Measurements from ENCODE around the gene CHPF.

The CHPF gene

DNA sequence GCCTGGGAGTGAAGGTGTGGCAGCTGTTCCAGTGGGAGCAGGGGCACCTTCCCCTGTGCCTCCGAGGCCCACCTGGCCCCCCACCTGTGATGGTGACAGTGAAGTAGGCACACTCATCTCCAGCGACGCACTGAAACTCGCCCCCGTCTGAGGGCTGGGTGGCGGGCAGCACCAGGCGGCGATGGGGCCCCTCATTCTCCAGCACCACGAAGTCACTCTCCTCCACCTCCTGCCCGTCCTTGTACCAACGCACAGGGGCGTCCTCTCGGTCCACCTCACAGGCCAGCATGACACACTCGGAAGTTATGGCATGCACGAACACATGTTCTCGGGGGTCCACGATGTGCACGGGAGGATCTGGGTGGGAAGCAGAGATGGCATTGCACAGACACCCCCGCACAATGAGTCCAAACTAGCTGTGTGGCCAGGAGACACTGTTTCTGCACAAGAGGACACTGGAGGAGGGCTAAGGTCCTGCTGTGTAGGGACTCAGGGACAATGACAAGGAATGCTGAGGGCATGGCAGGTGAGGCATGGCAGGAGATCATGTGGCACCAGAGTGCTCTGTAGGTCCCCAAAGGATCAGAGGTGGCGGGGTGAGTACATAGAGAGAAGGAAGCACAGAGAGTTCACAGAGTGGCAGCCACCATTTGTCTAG lies 19.8 kb upstream of the CHPF start:
- DNase-seq: no peak
- no peaks in the 10 kb centered on the region for H3K9me3 ChIP-seq (ENCODE audit: severe bottlenecking)
- TF ChIP-seq CTCF (IDR thresholded peaks at IDR 0.05; ENCODE audit: low read depth, low read length): no peak
- H3K36me3 ChIP-seq: peaks cover 38% of the 10 kb centered on the region
- H3K27me3 ChIP-seq (ENCODE audit: insufficient read depth, low read depth, severe bottlenecking): no peaks in the 10 kb centered on the region
- no peak overlapping the region for H3K27ac ChIP-seq
- no peak overlapping the region for H3K4me3 ChIP-seq (ENCODE audit: low read depth, low read length)

GRCh38 chr2:219562049-219563020 lies 18.7 kb upstream of the CHPF start:
- DNase-seq: no peak
- Histone ChIP-seq H3K4me3 (ENCODE audit: low read depth, low read length) (no peak overlapping the region), H3K27me3 (ENCODE audit: insufficient read depth, low read depth, severe bottlenecking) (no peaks in the 10 kb centered on the region), H3K36me3 (peaks cover 32% of the 10 kb centered on the region), H3K27ac (no peak overlapping the region), H3K9me3 (ENCODE audit: severe bottlenecking) (no peaks in the 10 kb centered on the region)
- TF ChIP-seq CTCF (IDR thresholded peaks at IDR 0.05; ENCODE audit: low read depth, low read length): no peak

DNA sequence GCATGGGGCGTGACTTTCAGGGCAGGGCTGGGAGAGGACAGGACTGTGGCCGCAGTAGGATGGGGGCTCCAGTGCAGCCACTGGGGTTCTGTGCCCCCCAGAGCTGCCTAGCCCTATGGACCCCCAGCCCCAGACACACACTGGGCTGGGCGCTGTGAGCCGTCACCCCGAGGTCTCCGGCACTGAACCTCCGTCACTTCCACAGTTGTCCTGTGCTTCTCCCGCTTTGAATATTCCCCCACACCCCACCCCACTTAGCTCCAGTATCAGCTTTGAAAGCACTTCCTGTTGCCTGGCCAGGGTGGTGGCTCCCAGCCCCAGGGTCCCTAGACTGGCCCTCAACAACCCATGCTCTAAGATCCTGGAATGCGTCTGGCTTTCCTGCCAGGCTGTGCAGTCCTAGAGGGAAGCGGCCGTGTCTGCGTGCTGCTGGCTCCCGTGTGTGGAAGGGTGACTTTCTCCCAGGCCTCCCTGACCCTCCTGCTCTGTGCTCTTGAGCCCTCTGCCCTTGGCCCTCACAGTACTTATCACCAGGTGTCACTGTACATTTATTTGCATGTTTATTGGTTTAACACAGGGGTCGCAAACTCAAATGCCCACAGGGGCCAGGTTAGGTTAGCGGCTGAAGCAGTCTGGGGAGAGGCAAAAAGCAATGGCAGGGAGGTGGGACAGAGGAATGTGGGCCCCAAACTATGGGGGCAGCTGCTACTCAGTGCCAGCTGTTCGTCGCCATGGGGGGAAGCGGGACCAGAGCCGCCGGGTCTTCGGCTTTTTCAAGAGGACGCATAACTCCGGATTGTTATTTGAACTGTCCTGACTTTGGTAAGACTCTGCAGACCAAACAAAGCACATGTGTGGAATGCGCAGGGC lies 17.8 kb upstream of the CHPF start:
- Histone ChIP-seq H3K4me3 (ENCODE audit: low read depth, low read length) (no peak overlapping the region), H3K27ac (no peak overlapping the region; the same call in 1 of the 2 replicates), H3K9me3 (ENCODE audit: severe bottlenecking) (no peaks in the 10 kb centered on the region), H3K27me3 (ENCODE audit: insufficient read depth, low read depth, severe bottlenecking) (no peaks in the 10 kb centered on the region), H3K36me3 (peaks cover 26% of the 10 kb centered on the region)
- no peak for DNase-seq
- no peak for TF ChIP-seq CTCF (IDR thresholded peaks at IDR 0.05; ENCODE audit: low read depth, low read length)

GRCh38 chr2:219560893-219561178 lies 17.2 kb upstream of the CHPF start:
- H3K27me3 ChIP-seq (ENCODE audit: insufficient read depth, low read depth, severe bottlenecking): no peaks in the 10 kb centered on the region
- peaks cover 25% of the 10 kb centered on the region for H3K36me3 ChIP-seq
- DNase-seq: no peak
- no peak for TF ChIP-seq CTCF (IDR thresholded peaks at IDR 0.05; ENCODE audit: low read depth, low read length)
- no peaks in the 10 kb centered on the region for H3K9me3 ChIP-seq (ENCODE audit: severe bottlenecking)
- no peak overlapping the region; the same call in 1 of the 2 replicates for H3K27ac ChIP-seq
- H3K4me3 ChIP-seq (ENCODE audit: low read depth, low read length): no peak overlapping the region

DNA sequence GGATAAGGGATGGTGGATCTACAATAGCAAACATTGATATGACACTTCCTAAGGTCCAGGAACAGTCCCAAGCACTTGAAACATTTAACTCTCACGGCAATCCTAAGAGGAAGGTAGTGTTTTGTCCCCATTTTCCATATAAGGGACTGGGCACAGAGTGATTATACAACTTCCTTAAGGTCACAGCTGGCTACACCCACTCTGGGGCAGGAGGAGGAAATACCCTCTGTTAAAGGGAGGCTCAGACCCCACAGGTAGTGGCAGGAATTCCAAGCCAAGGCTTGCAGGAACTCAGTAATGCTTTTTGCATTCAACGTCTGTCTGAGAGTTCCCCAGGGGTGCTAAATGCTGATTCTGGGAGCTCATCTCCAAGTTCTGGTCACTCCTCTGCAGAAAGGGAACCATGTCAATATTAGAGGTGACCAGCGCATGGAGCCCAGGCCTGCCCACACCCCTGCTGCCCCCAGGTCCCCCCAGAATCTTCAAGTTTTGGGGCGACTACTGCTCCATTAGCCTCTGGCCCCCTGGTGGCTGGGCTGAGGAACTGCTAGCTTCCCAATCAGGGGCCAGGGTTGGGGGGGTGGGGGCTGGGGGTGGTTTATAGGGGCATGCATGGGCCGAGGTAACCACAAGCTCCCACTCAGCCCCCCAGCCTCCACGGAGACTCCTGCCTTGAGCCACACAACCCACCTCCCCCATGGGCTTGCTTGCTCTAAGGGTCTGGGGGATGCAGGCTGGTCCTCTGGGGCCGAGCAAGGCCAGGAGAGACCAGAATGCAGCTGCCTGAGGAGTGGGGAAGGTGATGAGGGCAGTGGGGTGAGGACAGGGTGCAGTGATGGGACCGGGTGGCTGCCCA lies 16.7 kb upstream of the CHPF start:
- H3K36me3 ChIP-seq: peaks cover 25% of the 10 kb centered on the region
- H3K9me3 ChIP-seq (ENCODE audit: severe bottlenecking): no peaks in the 10 kb centered on the region
- TF ChIP-seq CTCF (IDR thresholded peaks at IDR 0.05; ENCODE audit: low read depth, low read length): peak; percentile 65
- no peak overlapping the region for H3K4me3 ChIP-seq (ENCODE audit: low read depth, low read length)
- H3K27me3 ChIP-seq (ENCODE audit: insufficient read depth, low read depth, severe bottlenecking): no peaks in the 10 kb centered on the region
- no peak overlapping the region; the same call in 1 of the 2 replicates for H3K27ac ChIP-seq
- no peak for DNase-seq

All from WERI-Rb-1 (cell line).